DOHH2 (cell line): Measurements from ENCODE around the gene CNGA1.
"Not testable (repeated sequence)": the region's sequence is repeated elsewhere in the genome, so short reads cannot be mapped to it uniquely, and the experiment has no call there.

Experiments
- H3F3A ChIP-seq: fragments of 200-600 bp; sonication (generic), shearing (Covaris generic); 2 replicates; pipeline ENCODE4 v1.6.0; 2016; ENCODE audit warnings: antibody characterized with exemption, mild to moderate bottlenecking; ENCODE audit not compliant: control insufficient read depth, insufficient read depth
- H3K27ac ChIP-seq: fragments of 200-600 bp; sonication (generic); 2 replicates; pipeline ENCODE4 v1.5.1; 2014; ENCODE audit warnings: low read depth, mild to moderate bottlenecking, low read length, moderate library complexity
- H3K27me3 ChIP-seq: fragments of 200-600 bp; sonication (generic); 2 replicates; pipeline ENCODE4 v1.6.1; 2014; ENCODE audit warnings: mild to moderate bottlenecking, low read length, mixed read lengths; ENCODE audit not compliant: control insufficient read depth
- H3K36me3 ChIP-seq: fragments of 200-600 bp; sonication (generic); 2 replicates; pipeline ENCODE4 v1.6.1; 2014; ENCODE audit warnings: mild to moderate bottlenecking, low read length, moderate library complexity, mixed read lengths; ENCODE audit not compliant: control insufficient read depth
- H3K4me1 ChIP-seq: fragments of 200-600 bp; sonication (generic); 2 replicates; pipeline ENCODE4 v1.6.1; 2014; ENCODE audit warnings: mild to moderate bottlenecking, low read length, mixed read lengths; ENCODE audit not compliant: control insufficient read depth
- H3K4me2 ChIP-seq: fragments of 200-600 bp; sonication (generic); 2 replicates; pipeline ENCODE4 v1.6.0; 2014; ENCODE audit warnings: mild to moderate bottlenecking, low read length, moderate library complexity
- H3K4me3 ChIP-seq: fragments of 200-600 bp; sonication (generic); 2 replicates; pipeline ENCODE4 v1.5.1; 2014; ENCODE audit warnings: mild to moderate bottlenecking, low read length, mixed read lengths
- H3K79me2 ChIP-seq: fragments of 200-600 bp; sonication (generic); 2 replicates; pipeline ENCODE4 v1.6.1; 2014; ENCODE audit warnings: mild to moderate bottlenecking, low read length, mixed read lengths; ENCODE audit not compliant: control insufficient read depth
- H3K9me2 ChIP-seq: fragments of 200-600 bp; sonication (generic); replicated peaks from 2 replicates; pipeline ENCODE4 v1.6.1; 2014; ENCODE audit warnings: mild to moderate bottlenecking, low read length, mixed read lengths; ENCODE audit not compliant: control insufficient read depth
- H3K9me3 ChIP-seq: fragments of 200-600 bp; sonication (generic); 2 replicates; pipeline ENCODE4 v1.6.1; 2014; ENCODE audit warnings: antibody characterized with exemption, low read length, mixed read lengths; ENCODE audit not compliant: control insufficient read depth, insufficient read depth
- H4K20me1 ChIP-seq: fragments of 200-600 bp; sonication (generic); 2 replicates; pipeline ENCODE4 v1.6.0; 2014; ENCODE audit warnings: low read depth, mild to moderate bottlenecking, antibody characterized with exemption, low read length, moderate library complexity; ENCODE audit not compliant: control insufficient read depth, insufficient read depth
- CTCF ChIP-seq: fragments of 200-600 bp; sonication (generic); IDR thresholded peaks from one replicate; pipeline ENCODE4 v1.5.1; 2014; ENCODE audit warnings: antibody characterized with exemption, mild to moderate bottlenecking, low read depth, low read length; ENCODE audit not compliant: poor library complexity, severe bottlenecking
- EZH2phosphoT487 ChIP-seq: fragments of 200-600 bp; sonication (generic); IDR thresholded peaks from 2 replicates; pipeline ENCODE4 v1.6.1; 2017; ENCODE audit warnings: borderline replicate concordance, mild to moderate bottlenecking, antibody characterized with exemption, low read length, moderate library complexity, mixed read lengths

The CNGA1 gene

GRCh38 chr4:48012824-48013223 lies 3.7 kb downstream of the CNGA1 start:
- Histone ChIP-seq H3F3A (no peaks in the 10 kb centered on the region), H3K4me2 (no peak overlapping the region), H3K79me2 (no peaks in the 10 kb centered on the region), H3K36me3 (no peaks in the 10 kb centered on the region), H3K4me1 (peaks cover 25% of the 10 kb centered on the region), H3K9me2 (no peaks in the 10 kb centered on the region), H3K4me3 (no peak overlapping the region), H3K9me3 (peaks cover 4% of the 10 kb centered on the region; the same call in 1 of the 2 replicates), H3K27me3 (peaks cover 10% of the 10 kb centered on the region), H3K27ac (no peak overlapping the region), H4K20me1 (no peaks in the 10 kb centered on the region)
- TF ChIP-seq CTCF (no peak), EZH2phosphoT487 (no peak)

- Histone ChIP-seq H4K20me1 (no peaks in the 10 kb centered on the region), H3K79me2 (no peaks in the 10 kb centered on the region), H3K4me3 (no peak overlapping the region), H3K9me3 (peaks cover 9% of the 10 kb centered on the region), H3K4me1 (peaks cover 17% of the 10 kb centered on the region), H3K4me2 (no peak overlapping the region), H3F3A (no peaks in the 10 kb centered on the region), H3K36me3 (no peaks in the 10 kb centered on the region), H3K27me3 (peaks cover under 1% of the 10 kb centered on the region), H3K27ac (no peak overlapping the region), H3K9me2 (no peaks in the 10 kb centered on the region)
- TF ChIP-seq CTCF (no peak), EZH2phosphoT487 (no peak)
Measured at GRCh38 chr4:48011722-48012121, 4.8 kb downstream of the CNGA1 start.

DNA sequence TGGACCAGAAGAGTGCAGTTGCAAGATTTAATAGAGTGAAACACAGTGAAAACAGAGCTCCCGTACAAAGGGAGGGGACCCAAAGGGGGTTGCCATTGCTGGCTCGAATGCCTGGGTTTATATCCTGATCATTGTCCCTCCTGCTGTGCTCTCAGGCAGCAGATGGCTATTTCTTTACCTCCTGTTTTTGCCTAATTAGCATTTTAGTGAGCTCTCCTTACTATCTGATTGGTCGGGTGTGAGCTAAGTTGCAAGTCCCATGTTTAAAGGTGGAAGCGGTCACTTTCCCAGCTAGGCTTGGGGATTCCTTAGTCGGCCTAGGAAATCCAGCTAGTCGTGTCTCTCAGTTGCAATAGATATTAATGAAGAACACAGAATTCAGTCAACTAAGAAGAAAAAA lies 5.6 kb downstream of the CNGA1 start:
- not testable (repeated sequence) for H3K9me3 ChIP-seq, H3F3A ChIP-seq, H3K27me3 ChIP-seq, H3K9me2 ChIP-seq, H4K20me1 ChIP-seq, H3K79me2 ChIP-seq, H3K4me2 ChIP-seq, H3K4me3 ChIP-seq, H3K27ac ChIP-seq, H3K36me3 ChIP-seq
- H3K4me1 ChIP-seq, result peaks cover 14% of the 10 kb centered on the region

DNA sequence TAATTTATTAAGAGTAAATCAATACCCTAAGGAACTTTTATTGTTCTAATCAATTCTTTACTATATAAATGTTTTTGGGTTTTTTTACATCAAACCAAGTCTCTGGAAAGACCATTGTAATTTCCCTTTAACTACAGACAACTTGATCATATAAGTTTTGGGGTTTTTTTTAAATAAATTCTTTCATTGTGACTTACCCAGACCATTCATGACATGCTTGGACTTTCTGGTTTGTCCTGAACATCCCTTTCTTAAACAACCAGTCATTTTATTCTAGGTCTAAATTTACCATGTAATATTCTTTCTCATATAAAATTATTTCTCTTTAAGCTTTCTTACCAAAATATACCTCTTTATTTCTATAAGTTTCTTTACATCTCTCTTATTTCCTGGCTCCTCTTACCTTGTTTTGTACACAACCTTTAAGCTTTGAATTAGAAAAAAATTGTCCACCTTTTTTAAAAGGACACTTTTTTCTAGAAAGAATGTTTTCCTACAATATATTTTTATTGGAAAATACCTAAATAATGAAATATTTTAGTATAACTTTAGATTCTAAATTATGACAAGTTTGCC lies 8.4 kb downstream of the CNGA1 start:
- H3K9me2 ChIP-seq, result no peaks in the 10 kb centered on the region
- H3K27ac ChIP-seq, result no peak overlapping the region
- peaks cover 14% of the 10 kb centered on the region for H3K9me3 ChIP-seq
- H4K20me1 ChIP-seq, result no peaks in the 10 kb centered on the region
- H3K4me2 ChIP-seq, result no peak overlapping the region
- TF ChIP-seq CTCF, result no peak
- TF ChIP-seq EZH2phosphoT487, result no peak
- no peaks in the 10 kb centered on the region for H3K27me3 ChIP-seq
- H3F3A ChIP-seq, result no peaks in the 10 kb centered on the region
- no peaks in the 10 kb centered on the region for H3K79me2 ChIP-seq
- H3K4me3 ChIP-seq, result no peak overlapping the region
- peaks cover 7% of the 10 kb centered on the region for H3K4me1 ChIP-seq
- H3K36me3 ChIP-seq, result no peaks in the 10 kb centered on the region
